ENCODE measurements around the gene RBM33.
"Not testable (repeated sequence)": the region's sequence is repeated elsewhere in the genome, so short reads cannot be mapped to it uniquely, and the experiment has no call there.

Gene RBM33, protein sequence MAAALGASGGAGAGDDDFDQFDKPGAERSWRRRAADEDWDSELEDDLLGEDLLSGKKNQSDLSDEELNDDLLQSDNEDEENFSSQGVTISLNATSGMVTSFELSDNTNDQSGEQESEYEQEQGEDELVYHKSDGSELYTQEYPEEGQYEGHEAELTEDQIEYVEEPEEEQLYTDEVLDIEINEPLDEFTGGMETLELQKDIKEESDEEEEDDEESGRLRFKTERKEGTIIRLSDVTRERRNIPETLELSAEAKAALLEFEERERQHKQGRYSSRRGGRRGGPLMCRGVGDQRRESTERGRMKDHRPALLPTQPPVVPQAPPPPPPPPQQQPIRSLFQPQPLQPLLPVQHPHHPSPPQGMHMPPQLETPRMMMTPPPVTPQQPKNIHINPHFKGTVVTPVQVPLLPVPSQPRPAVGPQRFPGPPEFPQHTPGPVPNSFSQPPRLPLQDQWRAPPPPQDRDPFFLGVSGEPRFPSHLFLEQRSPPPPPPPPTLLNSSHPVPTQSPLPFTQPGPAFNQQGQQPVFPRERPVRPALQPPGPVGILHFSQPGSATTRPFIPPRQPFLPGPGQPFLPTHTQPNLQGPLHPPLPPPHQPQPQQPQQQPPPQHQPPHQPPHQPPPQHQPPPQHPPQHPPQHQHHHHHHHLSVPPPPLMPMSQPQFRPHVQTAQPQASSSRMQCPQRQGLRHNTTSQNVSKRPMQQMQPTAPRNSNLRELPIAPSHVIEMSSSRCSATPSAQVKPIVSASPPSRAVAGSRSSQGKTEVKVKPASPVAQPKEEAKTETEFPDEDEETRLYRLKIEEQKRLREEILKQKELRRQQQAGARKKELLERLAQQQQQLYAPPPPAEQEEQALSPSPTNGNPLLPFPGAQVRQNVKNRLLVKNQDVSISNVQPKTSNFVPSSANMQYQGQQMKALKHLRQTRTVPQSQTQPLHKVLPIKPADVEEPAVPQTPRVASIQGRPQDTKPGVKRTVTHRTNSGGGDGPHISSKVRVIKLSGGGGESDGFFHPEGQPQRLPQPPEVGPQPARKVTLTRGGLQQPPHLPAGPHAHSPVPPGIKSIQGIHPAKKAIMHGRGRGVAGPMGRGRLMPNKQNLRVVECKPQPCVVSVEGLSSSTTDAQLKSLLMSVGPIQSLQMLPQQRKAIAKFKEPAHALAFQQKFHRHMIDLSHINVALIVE

DNA sequence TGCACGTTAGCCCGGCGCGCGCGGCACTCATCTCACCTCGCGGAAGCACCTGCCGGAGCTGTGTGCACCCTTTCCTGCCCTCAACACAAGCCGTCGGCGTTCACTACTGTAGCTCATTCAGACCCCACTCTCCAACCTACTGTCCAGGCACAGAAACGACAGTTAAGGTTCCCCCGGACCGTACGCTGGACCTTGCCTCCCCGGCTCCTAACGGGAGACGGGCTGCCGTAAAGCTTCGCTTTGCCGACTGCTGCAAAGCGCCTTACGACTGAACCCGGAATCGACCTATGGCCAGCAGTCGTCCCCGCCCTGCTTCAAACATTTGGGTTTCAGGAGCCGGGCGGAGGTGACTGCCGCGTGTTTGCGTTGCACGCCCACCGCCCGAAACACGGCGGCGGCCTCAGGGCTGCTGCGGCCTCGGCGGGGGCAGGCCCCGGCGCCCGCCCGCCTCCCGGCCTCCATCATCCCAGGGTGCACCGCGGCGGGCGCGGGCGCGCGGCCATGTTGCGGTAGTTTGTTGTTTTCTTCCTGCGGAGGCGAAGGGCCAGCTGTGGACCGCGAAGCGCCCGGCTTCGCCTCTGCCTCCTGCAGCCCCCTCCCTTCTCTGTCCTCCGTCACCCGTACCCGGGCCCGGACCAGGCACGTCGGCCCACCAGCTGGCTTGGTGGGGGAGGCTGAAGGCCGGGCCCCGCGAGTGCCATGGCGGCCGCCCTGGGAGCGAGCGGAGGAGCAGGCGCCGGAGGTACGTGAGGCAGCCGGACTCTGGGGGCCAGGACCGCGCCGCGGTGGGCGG, at the start of gene RBM33:
RBM33 (plus strand) TSS at position 484 of the 793 bp plus-strand sequence; CDS start at position 700, 216 bp downstream.
- peak; percentile 83 for DNase-seq

- DNase-seq = peak; percentile 19
Observed at GRCh38 chr7:155594961-155595366, 49.5 kb upstream of the RBM33 start.

- no peak for DNase-seq
Observed at GRCh38 chr7:155597753-155598140, 46.7 kb upstream of the RBM33 start.

- DNase-seq = peak; percentile 91
Observed at GRCh38 chr7:155598810-155599210, 45.7 kb upstream of the RBM33 start.

- no peak for DNase-seq
Observed at GRCh38 chr7:155602156-155602555, 42.3 kb upstream of the RBM33 start.

DNA sequence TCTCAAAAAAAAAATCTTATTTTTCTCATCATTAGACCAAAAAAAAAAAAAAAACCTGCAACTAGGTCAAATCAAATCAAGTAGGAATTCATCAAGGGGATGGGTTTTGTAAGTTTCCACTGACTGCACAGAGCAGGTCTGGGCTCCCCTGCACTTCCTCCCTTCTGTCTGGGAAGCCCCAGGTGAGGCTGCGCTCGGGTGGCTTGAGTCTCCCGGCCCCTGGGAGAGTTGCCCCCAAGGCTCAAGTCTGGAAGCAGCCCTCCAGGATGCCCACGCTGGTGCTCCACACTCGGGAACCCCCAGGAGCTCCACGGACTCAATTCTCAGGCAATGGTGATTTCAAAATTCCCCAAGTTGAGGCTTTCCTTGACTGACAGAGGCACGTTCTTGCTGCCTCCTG, 41.7 kb upstream of the RBM33 start:
- no peak for DNase-seq

- no peak for DNase-seq
Observed at GRCh38 chr7:155603205-155603857, 41.1 kb upstream of the RBM33 start.

- DNase-seq = no peak
Observed at GRCh38 chr7:155603858-155604503, 40.5 kb upstream of the RBM33 start.

DNA sequence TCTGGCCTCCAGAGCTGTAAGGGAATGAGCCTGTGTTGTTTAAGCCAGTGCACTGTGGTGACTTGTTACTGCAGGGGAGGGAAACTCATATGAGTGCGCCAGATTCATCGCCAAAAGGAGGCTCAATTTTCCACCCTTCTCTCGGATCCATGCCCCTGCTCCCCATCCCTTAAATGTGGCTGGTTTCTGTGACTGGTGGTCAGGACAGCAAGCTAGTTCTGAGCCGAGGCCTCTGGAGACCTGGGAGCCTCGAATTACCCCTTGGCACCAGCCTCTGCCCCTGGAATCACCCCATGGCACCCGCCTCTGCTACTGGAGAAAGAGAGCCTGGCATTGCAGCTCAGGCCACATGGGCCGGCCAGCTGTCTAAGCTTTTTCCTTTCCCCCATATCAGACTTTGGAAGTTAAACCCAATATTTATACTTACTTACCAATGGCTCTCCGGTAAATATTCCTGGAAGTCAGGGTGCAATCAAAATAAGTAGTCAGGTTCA, 39.9 kb upstream of the RBM33 start:
- DNase-seq = no peak

GRCh38 chr7:155609185-155609584, 35.3 kb upstream of the RBM33 start:
- DNase-seq = no peak

DNA sequence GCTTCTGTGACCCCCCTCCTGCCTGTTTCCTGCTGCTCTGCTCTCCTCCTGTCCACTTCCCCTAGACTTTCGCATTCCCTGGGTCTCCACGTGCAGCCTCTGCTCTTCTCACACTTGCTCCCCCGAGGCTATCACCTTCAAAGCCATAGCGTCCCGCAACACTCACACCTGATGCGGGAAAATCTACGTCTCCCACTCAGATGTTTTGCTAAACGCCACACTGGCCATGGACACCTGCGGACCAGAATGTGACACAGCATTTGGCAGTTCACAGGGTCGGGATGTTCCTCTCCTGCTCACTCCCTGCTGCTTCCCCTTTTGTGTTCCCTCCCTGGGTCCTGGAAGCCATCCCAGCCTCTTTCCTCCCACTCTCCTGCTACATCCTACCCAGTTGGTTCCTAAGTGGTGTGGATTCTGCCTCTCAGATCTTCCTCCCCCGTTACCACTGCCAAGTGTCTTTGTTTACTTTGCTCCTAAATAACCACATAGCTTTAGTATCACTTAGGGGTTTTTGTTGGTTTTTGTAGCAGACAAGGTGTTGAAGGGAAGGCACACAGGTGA, 33.7 kb upstream of the RBM33 start:
- no peak for DNase-seq

DNA sequence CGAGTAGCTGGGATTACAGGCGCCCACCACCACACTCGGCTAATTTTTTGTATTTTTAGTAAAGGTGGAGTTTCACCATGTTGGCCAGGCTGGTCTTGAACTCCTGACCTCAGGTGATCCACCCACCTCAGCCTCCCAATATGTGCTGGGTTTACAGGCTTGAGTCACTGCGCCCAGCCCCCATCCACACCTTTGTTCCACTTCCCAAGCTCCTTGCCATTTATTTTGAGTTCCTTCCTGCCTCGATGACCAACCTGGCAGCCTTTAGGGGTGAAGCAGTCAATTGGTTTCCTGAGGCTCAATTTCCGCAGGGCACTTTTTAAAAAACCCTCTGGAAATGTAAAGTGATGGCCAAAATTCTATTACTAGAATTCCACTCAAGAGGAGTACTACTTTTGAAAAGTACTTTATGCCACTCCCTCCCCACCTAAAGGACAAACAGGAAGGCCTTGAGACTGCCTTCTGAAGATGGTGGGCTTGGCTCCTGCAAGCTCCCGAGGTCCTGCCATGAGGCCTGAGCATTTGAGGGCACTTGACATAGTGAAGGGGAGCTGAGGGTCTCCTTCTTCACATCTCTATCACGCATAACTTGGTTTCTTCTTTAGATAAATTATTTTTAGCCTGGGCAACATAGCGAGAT, 32.5 kb upstream of the RBM33 start:
- no peak for DNase-seq

- no peak for DNase-seq
Observed at GRCh38 chr7:155612658-155613057, 31.8 kb upstream of the RBM33 start.

DNA sequence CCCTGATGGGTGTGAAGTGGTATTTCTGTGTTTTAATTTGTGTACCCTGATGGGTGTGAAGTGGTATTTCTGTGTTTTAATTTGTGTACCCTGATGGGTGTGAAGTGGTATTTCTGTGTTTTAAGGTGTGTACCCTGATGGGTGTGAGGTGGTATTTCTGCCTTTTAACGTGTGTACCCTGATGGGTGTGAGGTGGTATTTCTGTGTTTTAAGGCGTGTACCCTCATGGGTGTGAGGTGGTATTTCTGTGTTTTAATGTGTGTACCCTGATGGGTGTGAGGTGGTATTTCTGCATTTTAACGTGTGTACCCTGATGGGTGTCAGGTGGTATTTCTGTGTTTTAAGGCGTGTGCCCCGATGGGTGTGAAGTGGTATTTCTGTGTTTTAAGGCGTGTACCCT, 29.4 kb upstream of the RBM33 start:
- not testable (repeated sequence) for DNase-seq

DNA sequence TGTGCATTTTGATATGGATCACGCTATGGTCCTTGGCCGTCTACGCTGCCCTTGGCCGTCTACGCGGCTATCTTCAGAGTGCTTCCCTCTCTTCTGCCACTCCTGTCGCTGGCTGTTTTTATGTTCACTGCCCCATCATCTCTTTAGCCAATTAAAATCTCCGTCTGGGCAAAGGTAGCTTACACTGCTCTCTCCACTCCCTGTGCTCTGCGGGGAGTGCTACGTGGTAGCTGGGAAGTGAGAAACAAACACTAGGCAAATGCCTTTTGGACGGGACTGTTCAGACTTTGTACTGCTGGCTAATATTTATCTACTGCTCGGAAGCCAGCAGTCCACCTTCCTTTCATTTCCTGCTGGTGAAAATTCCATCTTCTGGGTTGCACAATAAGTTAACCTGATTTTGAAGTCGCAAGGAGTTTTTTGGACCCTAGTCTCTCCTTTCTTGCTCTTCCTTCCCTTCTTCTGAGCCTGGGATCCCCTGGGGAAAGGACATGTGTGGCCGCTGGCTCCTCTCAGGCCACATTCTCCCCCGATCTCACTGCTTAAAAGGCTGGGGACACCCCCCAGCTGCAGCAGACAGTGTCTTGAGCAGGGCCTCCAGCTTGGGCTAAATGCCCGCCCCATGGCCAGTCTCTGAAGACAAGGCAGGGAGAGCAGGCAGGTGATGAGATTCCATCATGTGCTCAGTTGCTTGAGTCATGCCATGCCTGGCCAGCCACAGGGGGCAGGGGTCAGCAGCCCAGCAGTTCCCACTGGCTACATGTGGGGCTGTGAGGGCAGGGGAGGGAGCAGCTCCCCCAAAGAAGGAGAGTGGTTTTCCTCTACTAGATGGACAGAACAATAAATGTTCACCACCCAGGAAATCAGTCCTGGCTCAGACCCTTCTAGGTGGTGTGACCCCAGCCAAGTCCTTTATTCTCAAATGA, 25.5 kb upstream of the RBM33 start:
- no peak for DNase-seq

DNA sequence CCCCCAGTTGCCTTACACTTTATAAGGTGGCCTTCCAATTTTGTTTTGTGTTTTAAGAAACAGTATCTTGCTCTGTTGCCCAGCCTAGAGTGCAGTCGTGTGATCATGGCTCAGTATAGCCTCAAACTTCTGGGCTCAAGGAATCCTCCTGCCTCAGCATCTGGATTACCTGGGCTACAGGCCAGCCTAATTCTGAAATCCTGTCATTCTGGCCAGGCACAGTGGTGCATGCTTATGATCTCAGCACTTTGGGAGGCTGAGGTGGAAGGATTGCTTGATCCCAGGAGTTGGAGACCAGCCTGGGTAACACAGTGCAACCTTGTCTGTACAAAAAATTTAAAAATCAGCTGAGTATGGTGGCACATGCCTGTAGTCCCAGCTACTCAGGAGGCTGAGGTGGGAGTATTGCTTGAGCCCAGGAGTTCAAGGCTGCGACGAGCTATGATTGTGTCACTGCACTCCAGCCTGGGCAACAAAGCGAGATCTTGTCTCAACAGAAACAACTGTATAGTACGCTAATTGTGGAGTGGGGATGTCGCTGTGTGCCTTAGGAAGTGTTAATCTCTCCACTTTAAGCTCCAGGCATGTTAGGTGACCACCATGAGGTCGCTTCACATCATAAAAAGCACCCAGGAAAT, 24.7 kb upstream of the RBM33 start:
- no peak for DNase-seq

GRCh38 chr7:155620497-155620896, 24.0 kb upstream of the RBM33 start:
- no peak for DNase-seq

DNA sequence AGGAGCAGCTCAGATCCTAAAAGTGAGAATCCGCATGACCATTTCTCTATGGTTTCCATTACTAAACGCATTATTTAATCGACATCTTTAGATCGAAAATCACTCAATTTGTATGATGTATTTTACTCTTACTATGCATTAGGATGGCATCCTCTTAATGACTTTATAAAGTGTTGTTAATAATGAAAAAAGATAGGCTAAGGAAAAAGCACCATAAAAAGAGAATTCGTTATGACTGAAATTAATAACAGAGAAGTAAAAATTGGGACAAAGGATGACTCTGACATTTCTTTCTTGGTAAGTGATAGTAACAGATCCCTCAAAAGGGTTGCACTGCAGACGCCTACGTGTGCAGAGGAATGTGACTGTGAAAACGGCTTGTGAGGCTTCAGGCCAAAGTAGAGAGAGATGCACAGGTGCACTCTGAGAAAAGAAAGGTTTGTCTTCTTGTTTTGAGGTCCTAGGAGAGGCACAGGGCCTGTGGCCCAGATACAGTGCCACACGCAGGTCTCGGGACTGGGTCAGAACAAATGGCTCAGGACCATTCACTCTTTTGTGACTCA, 23.0 kb upstream of the RBM33 start:
- no peak for DNase-seq
